ENCODE measurements around the gene AGBL1. TPM values are rescaled to one million over a fixed set of nuclear protein-coding genes. Genes with fewer than 3 reads are reported as not detected.

The AGBL1 gene
- total RNA-seq, 2 donors from 2014 or later: 0.23 to 0.91 TPM

DNA sequence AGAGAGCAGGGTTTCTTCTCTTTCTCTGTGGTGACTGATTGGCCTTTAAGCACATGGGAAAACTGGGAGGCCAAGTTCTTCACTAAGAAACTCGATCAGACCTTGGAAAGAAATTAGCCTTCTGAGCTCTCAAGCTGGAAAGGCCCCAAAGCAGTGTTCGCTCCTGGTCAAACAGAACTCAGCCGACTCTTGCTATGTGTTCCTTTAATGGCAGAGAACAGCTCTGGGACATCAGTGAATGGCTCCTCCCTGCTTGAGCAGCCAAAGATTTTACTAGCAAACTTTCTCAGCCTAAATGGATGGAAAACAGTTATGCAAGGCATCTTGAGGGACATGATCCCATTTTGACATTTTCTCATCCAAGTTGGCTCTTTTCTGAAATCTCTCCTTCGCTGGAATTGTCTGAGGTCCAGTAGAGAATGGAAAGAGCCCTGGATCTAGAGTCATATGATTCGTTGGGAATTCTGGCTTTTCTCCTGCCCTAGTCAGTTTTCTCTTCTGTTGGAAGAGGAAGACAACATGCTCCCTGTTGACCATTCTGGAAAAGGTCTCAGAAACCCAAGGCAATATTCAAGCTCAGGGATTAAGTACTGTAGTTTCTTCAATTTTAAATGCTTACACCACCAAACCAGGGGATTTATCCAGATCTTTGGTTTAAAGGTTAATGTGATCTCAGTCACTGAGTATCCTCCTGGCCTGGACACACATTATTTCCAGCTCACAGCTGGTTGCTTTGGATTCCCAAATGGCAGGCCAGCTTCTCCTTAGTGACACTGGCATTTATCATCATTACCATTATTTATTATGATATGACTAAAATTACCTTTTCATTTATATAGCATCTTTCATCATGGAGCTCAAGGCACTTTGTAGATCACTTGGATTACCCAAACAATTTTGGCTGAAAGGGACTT, 319.6 kb downstream of the AGBL1 start:
- no peak for TF ChIP-seq CTCF (IDR thresholded peaks at IDR 0.05)
- TF ChIP-seq POLR2AphosphoS5 (IDR thresholded peaks at IDR 0.05): peak; percentile 30
- intact Hi-C loops (cut with DNase I): no loop called here
- Histone ChIP-seq H3K36me3 (no peaks in the 10 kb centered on the region), H3K9me3 (no peaks in the 10 kb centered on the region), H3K27me3 (replicated peaks; ENCODE audit: insufficient read depth) (no peaks in the 10 kb centered on the region), H3K4me3 (no peak overlapping the region), H3K4me1 (replicated peaks) (peaks cover 10% of the 10 kb centered on the region), H3K27ac (peak overlapping the region; percentile 1 to 23)
- 44% methylated on average over 5 of the region's 5 CpGs for WGBS
- DNase-seq (ENCODE audit: low spot score): peak; percentile 62

- no peak overlapping the region for H3K27ac ChIP-seq
- intact Hi-C loops (cut with DNase I): no loop called here
- no peak for DNase-seq (ENCODE audit: low spot score)
- no peaks in the 10 kb centered on the region for H3K36me3 ChIP-seq
- no peaks in the 10 kb centered on the region for H3K9me3 ChIP-seq
- H3K4me1 ChIP-seq (replicated peaks): peaks cover 6% of the 10 kb centered on the region
- H3K27me3 ChIP-seq (replicated peaks; ENCODE audit: insufficient read depth): no peaks in the 10 kb centered on the region
- H3K4me3 ChIP-seq: no peak overlapping the region
- TF ChIP-seq POLR2A (IDR thresholded peaks at IDR 0.05): no peak
- peak; percentile 24 for TF ChIP-seq POLR2AphosphoS5 (IDR thresholded peaks at IDR 0.05)
Measured at GRCh38 chr15:86403221-86403620, 323.6 kb downstream of the AGBL1 start.

- TF ChIP-seq POLR2AphosphoS5 (IDR thresholded peaks at IDR 0.05): no peak
- no peak for TF ChIP-seq POLR2A (IDR thresholded peaks at IDR 0.05)
- no peak for TF ChIP-seq CTCF (IDR thresholded peaks at IDR 0.05)
- H3K36me3 ChIP-seq: no peaks in the 10 kb centered on the region
Measured at GRCh38 chr15:86403914-86404583, 324.4 kb downstream of the AGBL1 start.

DNA sequence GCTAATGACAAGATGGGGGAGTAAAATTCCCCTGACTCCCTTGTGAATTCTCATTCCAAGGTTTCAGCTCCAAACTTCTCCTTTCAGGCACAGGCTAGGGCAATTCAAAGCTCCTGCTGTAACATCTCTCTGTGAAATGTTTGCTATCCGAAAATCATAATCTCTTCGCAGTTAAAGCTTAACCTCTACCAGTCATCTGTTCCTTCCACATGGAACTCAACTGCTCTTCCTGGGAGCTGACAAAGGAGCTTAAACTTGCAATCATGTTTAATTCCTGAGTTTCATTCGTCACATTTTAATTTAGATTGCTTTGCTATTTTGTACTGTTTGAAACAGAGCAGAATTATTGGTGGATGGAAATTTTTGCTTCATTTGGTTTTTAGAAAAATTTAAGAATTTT, 328.6 kb downstream of the AGBL1 start:
- Histone ChIP-seq H3K27me3 (replicated peaks; ENCODE audit: insufficient read depth) (no peaks in the 10 kb centered on the region), H3K4me1 (replicated peaks) (no peaks in the 10 kb centered on the region), H3K27ac (no peak overlapping the region), H3K9me3 (no peaks in the 10 kb centered on the region), H3K36me3 (no peaks in the 10 kb centered on the region), H3K4me3 (no peak overlapping the region)
- intact Hi-C loops (cut with DNase I): no loop called here
- TF ChIP-seq POLR2AphosphoS5 (IDR thresholded peaks at IDR 0.05): no peak
- no peak for TF ChIP-seq POLR2A (IDR thresholded peaks at IDR 0.05)
- no peak for TF ChIP-seq CTCF (IDR thresholded peaks at IDR 0.05)
- 84% methylated on average over 3 of the region's 3 CpGs for WGBS
- no peak for DNase-seq (ENCODE audit: low spot score)

More at GRCh38 chr15:86403914-86404583, 324.4 kb downstream of the AGBL1 start:
- Histone ChIP-seq H3K27ac (no peak overlapping the region), H3K4me3 (no peak overlapping the region), H3K27me3 (replicated peaks; ENCODE audit: insufficient read depth) (no peaks in the 10 kb centered on the region), H3K9me3 (no peaks in the 10 kb centered on the region), H3K4me1 (replicated peaks) (peaks cover 6% of the 10 kb centered on the region)
- 76% methylated on average over 3 of the region's 3 CpGs for WGBS
- DNase-seq (ENCODE audit: low spot score): no peak
- intact Hi-C loops (cut with DNase I): no loop called here

GRCh38 chr15:86411916-86412315, 332.2 kb downstream of the AGBL1 start:
- no peak overlapping the region for H3K4me3 ChIP-seq

More at GRCh38 chr15:86411916-86412315, 332.2 kb downstream of the AGBL1 start:
- WGBS: 57% methylated on average over 2 of the region's 2 CpGs
- DNase-seq (ENCODE audit: low spot score): no peak
- H3K4me1 ChIP-seq (replicated peaks): no peaks in the 10 kb centered on the region
- no peaks in the 10 kb centered on the region for H3K27me3 ChIP-seq (replicated peaks; ENCODE audit: insufficient read depth)
- intact Hi-C loops (cut with DNase I): no loop called here
- no peak for TF ChIP-seq CTCF (IDR thresholded peaks at IDR 0.05)
- no peak for TF ChIP-seq POLR2A (IDR thresholded peaks at IDR 0.05)
- TF ChIP-seq POLR2AphosphoS5 (IDR thresholded peaks at IDR 0.05): no peak
- no peak overlapping the region for H3K27ac ChIP-seq
- H3K36me3 ChIP-seq: no peaks in the 10 kb centered on the region
- no peaks in the 10 kb centered on the region for H3K9me3 ChIP-seq

Measured in prostate gland (tissue), 2 donors.